Uterine smooth muscle cell (primary cell): ENCODE results near the gene CNTNAP2. TPM values are rescaled to one million over a fixed set of nuclear protein-coding genes. Genes with fewer than 3 reads are reported as not detected.

Experiments used
- total RNA-seq: library from RNA; depleted of rRNA; stranded (reverse); fragments of >200 nt; gene quantifications from 2 replicates; pipeline ENCODE4 v1.2.3, GENCODE V29; 2014

The CNTNAP2 gene
- total RNA-seq: under 0.01 TPM in 1 of 2 replicates, not detected in the other

GRCh38 chr7:146116521-146117222, at the start of gene CNTNAP2:
CNTNAP2 (plus strand) TSS chr7:146116801; CDS start chr7:146116877, 76 bp downstream.

